WTC11 (cell line): Measurements from ENCODE around the gene RGS21. TPM values are rescaled to one million over a fixed set of nuclear protein-coding genes. Genes with fewer than 3 reads are reported as not detected.

Source experiments
- ATAC-seq: fragments of 200-7000 bp; cut with Tn5 transposase; 2 replicates; pipeline ENCODE4 v1.10.0; 2021; ENCODE audit warnings: mild to moderate bottlenecking, moderate library complexity
- CTCF ChIA-PET: fragments of 300-600 bp; sonication (Branson Sonifier 250); formaldehyde crosslinking; loops from one replicate; lab custom pipeline; 2021; ENCODE audit warnings: antibody characterized with exemption; lab: Charles Lee
- POLR2A ChIA-PET: fragments of 350-600 bp; sonication (Branson Sonifier 250); formaldehyde crosslinking; loops from one replicate; lab custom pipeline; 2021; ENCODE audit warnings: antibody characterized with exemption; lab: Charles Lee
- DNase-seq: peaks from one replicate; pipeline ENCODE4 v3.0.0; 2021; ENCODE audit warnings: low spot score
- H3K27ac Mint-ChIP-seq: 2 replicates; pipeline ENCODE4 v1.8.0; 2021; ENCODE audit warnings: mixed read lengths
- H3K27me3 Mint-ChIP-seq: 2 replicates; pipeline ENCODE4 v1.8.0; 2021; ENCODE audit warnings: low read depth, mild to moderate bottlenecking, moderate library complexity, mixed read lengths
- H3K36me3 Mint-ChIP-seq: 2 replicates; pipeline ENCODE4 v1.8.0; 2021; ENCODE audit warnings: mixed read lengths
- H3K4me1 Mint-ChIP-seq: 2 replicates; pipeline ENCODE4 v1.8.0; 2022; ENCODE audit warnings: mixed read lengths
- H3K4me3 Mint-ChIP-seq: 2 replicates; pipeline ENCODE4 v1.8.0; 2021; ENCODE audit warnings: mild to moderate bottlenecking, moderate library complexity, mixed read lengths
- H3K9me3 Mint-ChIP-seq: 2 replicates; pipeline ENCODE4 v1.8.0; 2021; ENCODE audit warnings: mixed read lengths
- MYBL2 ChIP-seq: sonication (generic); formaldehyde crosslinking; IDR thresholded peaks from 2 replicates; pipeline ENCODE4 v1.8.1; 2023; ENCODE audit warnings: mild to moderate bottlenecking, moderate library complexity, missing genetic modification reagents
- NR1H2 ChIP-seq: sonication (generic); formaldehyde crosslinking; IDR thresholded peaks from 2 replicates; pipeline ENCODE4 v1.9.0; 2021; ENCODE audit warnings: mild to moderate bottlenecking, moderate library complexity, missing genetic modification reagents
- NR2C2 ChIP-seq: sonication (generic); formaldehyde crosslinking; IDR thresholded peaks from 2 replicates; pipeline ENCODE4 v1.8.0; 2022; ENCODE audit warnings: mild to moderate bottlenecking, missing genetic modification reagents
- NR3C1 ChIP-seq: sonication (generic); formaldehyde crosslinking; conservative IDR thresholded peaks from 2 replicates; pipeline ENCODE4 v1.8.1; 2023; ENCODE audit warnings: low read depth, mild to moderate bottlenecking, missing genetic modification reagents
- RELA ChIP-seq: sonication (generic); formaldehyde crosslinking; IDR thresholded peaks from 2 replicates; pipeline ENCODE4 v1.8.1; 2022; ENCODE audit warnings: missing genetic modification reagents, mild to moderate bottlenecking, borderline replicate concordance
- SP1 ChIP-seq: sonication (generic); formaldehyde crosslinking; conservative IDR thresholded peaks from 2 replicates; pipeline ENCODE4 v1.8.1; 2022; ENCODE audit warnings: missing genetic modification reagents
- TEAD1 ChIP-seq: sonication (generic); formaldehyde crosslinking; IDR thresholded peaks from 2 replicates; pipeline ENCODE4 v1.8.0; 2022; ENCODE audit warnings: mild to moderate bottlenecking, missing genetic modification reagents
- ZNF219 ChIP-seq: sonication (generic); formaldehyde crosslinking; IDR thresholded peaks from 2 replicates; pipeline ENCODE4 v1.8.0; 2023; ENCODE audit warnings: missing genetic modification reagents, mild to moderate bottlenecking, borderline replicate concordance
- total RNA-seq: library from RNA; stranded (reverse); gene quantifications from 3 replicates; pipeline ENCODE4 v1.2.3, GENCODE V29; 2021
- TF ChIP-seq, protein P1 (sequence below): sonication (generic); formaldehyde crosslinking; IDR thresholded peaks from 2 replicates; pipeline ENCODE4 v1.8.1; 2023; ENCODE audit warnings: mild to moderate bottlenecking, missing genetic modification reagents, borderline replicate concordance
- TF ChIP-seq, protein P2 (sequence below): sonication (generic); formaldehyde crosslinking; IDR thresholded peaks from 2 replicates; pipeline ENCODE4 v1.8.1; 2023; ENCODE audit warnings: mild to moderate bottlenecking, missing genetic modification reagents
- TF ChIP-seq, protein P3 (sequence below): sonication (generic); formaldehyde crosslinking; IDR thresholded peaks from 2 replicates; pipeline ENCODE4 v1.8.1; 2022; ENCODE audit warnings: low read depth, missing genetic modification reagents, borderline replicate concordance
- TF ChIP-seq, protein P4 (sequence below): fragments of 250-450 bp; sonication (Bioruptor Pico); IDR thresholded peaks from 2 replicates; pipeline ENCODE4 v1.9.0; 2021; ENCODE audit warnings: mild to moderate bottlenecking
- TF ChIP-seq, protein P5 (sequence below): sonication (generic); formaldehyde crosslinking; IDR thresholded peaks from 2 replicates; pipeline ENCODE4 v1.8.1; 2023; ENCODE audit warnings: mild to moderate bottlenecking, missing genetic modification reagents, moderate library complexity
- TF ChIP-seq, protein P6 (sequence below): sonication (generic); formaldehyde crosslinking; IDR thresholded peaks from 2 replicates; pipeline ENCODE4 v1.8.1; 2022; ENCODE audit warnings: low read depth, mild to moderate bottlenecking, moderate library complexity, missing genetic modification reagents, borderline replicate concordance
- TF ChIP-seq, protein P7 (sequence below): fragments of 250-450 bp; sonication (Bioruptor Pico); conservative IDR thresholded peaks from 2 replicates; pipeline ENCODE4 v1.9.0; 2021; ENCODE audit warnings: mild to moderate bottlenecking
- TF ChIP-seq, protein P8 (sequence below): sonication (generic); formaldehyde crosslinking; IDR thresholded peaks from 2 replicates; pipeline ENCODE4 v1.8.1; 2023; ENCODE audit warnings: mild to moderate bottlenecking, moderate library complexity, missing genetic modification reagents

RGS21 gene
- total RNA-seq, 1 experiment from 2014 or later: not detected

DNA sequence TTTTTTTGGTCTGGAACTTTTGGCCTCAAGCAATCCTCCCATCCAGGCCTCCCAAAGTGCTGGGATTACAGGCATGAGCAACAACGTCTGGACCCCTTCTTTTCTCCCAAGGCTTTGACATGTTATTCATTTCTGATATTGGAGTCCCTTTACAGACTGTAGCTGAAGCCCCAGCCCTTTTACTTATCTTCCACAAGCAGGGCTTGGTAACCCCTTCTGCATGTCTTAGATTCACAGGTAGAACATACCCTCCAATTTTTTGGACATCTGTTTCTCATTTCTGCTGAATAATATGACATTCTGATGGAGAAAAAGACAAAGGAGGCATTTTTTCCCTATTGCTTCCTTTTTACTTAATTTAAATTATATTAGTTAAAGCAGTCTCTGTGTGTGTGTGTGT is 39.2 kb upstream of the RGS21 start (continued):
- TF ChIP-seq, protein P1, sequence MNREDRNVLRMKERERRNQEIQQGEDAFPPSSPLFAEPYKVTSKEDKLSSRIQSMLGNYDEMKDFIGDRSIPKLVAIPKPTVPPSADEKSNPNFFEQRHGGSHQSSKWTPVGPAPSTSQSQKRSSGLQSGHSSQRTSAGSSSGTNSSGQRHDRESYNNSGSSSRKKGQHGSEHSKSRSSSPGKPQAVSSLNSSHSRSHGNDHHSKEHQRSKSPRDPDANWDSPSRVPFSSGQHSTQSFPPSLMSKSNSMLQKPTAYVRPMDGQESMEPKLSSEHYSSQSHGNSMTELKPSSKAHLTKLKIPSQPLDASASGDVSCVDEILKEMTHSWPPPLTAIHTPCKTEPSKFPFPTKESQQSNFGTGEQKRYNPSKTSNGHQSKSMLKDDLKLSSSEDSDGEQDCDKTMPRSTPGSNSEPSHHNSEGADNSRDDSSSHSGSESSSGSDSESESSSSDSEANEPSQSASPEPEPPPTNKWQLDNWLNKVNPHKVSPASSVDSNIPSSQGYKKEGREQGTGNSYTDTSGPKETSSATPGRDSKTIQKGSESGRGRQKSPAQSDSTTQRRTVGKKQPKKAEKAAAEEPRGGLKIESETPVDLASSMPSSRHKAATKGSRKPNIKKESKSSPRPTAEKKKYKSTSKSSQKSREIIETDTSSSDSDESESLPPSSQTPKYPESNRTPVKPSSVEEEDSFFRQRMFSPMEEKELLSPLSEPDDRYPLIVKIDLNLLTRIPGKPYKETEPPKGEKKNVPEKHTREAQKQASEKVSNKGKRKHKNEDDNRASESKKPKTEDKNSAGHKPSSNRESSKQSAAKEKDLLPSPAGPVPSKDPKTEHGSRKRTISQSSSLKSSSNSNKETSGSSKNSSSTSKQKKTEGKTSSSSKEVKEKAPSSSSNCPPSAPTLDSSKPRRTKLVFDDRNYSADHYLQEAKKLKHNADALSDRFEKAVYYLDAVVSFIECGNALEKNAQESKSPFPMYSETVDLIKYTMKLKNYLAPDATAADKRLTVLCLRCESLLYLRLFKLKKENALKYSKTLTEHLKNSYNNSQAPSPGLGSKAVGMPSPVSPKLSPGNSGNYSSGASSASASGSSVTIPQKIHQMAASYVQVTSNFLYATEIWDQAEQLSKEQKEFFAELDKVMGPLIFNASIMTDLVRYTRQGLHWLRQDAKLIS (CRISPR knock-in tag): no peak
- TF ChIP-seq, protein P2, sequence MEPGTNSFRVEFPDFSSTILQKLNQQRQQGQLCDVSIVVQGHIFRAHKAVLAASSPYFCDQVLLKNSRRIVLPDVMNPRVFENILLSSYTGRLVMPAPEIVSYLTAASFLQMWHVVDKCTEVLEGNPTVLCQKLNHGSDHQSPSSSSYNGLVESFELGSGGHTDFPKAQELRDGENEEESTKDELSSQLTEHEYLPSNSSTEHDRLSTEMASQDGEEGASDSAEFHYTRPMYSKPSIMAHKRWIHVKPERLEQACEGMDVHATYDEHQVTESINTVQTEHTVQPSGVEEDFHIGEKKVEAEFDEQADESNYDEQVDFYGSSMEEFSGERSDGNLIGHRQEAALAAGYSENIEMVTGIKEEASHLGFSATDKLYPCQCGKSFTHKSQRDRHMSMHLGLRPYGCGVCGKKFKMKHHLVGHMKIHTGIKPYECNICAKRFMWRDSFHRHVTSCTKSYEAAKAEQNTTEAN (CRISPR knock-in tag): no peak
- TF ChIP-seq NR2C2 (CRISPR knock-in tag) (no peak), ZNF219 (CRISPR knock-in tag) (no peak)
- TF ChIP-seq, protein P3, sequence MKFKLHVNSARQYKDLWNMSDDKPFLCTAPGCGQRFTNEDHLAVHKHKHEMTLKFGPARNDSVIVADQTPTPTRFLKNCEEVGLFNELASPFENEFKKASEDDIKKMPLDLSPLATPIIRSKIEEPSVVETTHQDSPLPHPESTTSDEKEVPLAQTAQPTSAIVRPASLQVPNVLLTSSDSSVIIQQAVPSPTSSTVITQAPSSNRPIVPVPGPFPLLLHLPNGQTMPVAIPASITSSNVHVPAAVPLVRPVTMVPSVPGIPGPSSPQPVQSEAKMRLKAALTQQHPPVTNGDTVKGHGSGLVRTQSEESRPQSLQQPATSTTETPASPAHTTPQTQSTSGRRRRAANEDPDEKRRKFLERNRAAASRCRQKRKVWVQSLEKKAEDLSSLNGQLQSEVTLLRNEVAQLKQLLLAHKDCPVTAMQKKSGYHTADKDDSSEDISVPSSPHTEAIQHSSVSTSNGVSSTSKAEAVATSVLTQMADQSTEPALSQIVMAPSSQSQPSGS (CRISPR knock-in tag): no peak

DNA sequence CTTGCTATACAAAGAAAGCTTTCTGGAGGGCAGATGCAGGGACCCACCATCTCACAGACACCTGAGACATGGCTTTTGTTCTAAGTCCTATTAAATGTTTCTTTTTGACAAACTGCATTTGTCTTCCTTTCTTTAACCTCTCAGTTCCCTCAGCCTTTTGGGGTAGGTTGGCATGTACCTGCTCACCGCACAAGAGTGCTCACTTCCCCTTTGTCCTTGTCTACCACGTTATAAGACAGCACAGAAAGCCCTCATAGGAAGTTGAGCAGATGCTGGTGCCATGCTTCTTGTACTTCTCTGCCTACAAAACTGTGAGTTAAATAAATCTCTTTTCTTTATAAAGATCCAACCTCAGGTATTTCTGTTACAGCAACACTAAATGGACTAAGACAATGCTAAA is 31.9 kb upstream of the RGS21 start:
- ChIA-PET CTCF (no interaction called here), POLR2A (no interaction called here)
- ATAC-seq (no peak), DNase-seq (no peak)
- peaks cover 10% of the 10 kb centered on the region for H3K4me1 Mint-ChIP-seq
- peaks cover 69% of the 10 kb centered on the region for H3K9me3 Mint-ChIP-seq
- peaks cover 34% of the 10 kb centered on the region for H3K36me3 Mint-ChIP-seq
- no peak overlapping the region for H3K4me3 Mint-ChIP-seq
- no peaks in the 10 kb centered on the region for H3K27me3 Mint-ChIP-seq
- no peak overlapping the region for H3K27ac Mint-ChIP-seq
- no peak for TF ChIP-seq NR1H2
- TF ChIP-seq RELA (CRISPR knock-in tag): no peak
- no peak for TF ChIP-seq MYBL2 (CRISPR knock-in tag)
- TF ChIP-seq, protein P4, sequence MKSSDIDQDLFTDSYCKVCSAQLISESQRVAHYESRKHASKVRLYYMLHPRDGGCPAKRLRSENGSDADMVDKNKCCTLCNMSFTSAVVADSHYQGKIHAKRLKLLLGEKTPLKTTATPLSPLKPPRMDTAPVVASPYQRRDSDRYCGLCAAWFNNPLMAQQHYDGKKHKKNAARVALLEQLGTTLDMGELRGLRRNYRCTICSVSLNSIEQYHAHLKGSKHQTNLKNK (CRISPR knock-in tag): no peak
- no peak for TF ChIP-seq SP1 (CRISPR knock-in tag)
- TF ChIP-seq, protein P5, sequence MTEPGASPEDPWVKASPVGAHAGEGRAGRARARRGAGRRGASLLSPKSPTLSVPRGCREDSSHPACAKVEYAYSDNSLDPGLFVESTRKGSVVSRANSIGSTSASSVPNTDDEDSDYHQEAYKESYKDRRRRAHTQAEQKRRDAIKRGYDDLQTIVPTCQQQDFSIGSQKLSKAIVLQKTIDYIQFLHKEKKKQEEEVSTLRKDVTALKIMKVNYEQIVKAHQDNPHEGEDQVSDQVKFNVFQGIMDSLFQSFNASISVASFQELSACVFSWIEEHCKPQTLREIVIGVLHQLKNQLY (CRISPR knock-in tag): no peak
- TF ChIP-seq, protein P6, sequence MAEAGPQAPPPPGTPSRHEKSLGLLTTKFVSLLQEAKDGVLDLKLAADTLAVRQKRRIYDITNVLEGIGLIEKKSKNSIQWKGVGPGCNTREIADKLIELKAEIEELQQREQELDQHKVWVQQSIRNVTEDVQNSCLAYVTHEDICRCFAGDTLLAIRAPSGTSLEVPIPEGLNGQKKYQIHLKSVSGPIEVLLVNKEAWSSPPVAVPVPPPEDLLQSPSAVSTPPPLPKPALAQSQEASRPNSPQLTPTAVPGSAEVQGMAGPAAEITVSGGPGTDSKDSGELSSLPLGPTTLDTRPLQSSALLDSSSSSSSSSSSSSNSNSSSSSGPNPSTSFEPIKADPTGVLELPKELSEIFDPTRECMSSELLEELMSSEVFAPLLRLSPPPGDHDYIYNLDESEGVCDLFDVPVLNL (CRISPR knock-in tag): no peak
- no peak for TF ChIP-seq TEAD1 (CRISPR knock-in tag)
- TF ChIP-seq, protein P1 (CRISPR knock-in tag): no peak
- TF ChIP-seq NR3C1 (CRISPR knock-in tag): no peak
- TF ChIP-seq, protein P7, sequence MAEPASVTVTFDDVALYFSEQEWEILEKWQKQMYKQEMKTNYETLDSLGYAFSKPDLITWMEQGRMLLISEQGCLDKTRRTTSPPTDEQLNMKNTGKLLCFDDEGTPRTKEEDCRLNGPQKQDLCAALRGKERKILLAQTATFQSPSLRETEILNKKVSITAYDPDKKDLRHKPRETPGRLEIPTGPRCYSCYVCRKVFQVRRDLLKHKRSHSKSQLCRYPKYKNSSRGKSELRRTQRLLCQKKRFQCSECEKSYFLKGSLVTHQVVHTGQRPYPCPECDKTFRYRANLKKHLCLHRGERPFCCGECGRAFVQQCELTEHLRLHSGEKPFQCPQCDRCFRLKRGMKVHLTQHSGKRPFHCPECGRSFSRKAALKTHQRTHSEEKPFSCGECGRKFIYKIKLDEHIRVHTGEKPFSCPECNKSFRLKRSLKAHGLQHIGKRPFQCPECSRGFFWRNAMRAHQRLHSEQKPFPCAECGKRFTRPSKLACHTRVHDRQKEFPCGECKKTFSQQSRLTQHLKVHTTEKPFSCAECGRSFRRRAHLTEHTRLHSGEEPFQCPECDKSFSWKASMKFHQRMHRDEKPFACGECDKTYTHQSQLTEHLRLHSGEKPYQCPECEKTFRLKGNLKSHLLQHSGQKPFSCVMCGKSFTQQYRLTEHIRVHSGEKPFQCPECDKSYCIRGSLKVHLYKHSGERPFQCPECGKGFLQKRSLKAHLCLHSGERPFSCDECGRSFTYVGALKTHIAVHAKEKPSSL (CRISPR knock-in tag): no peak
- TF ChIP-seq, protein P8, sequence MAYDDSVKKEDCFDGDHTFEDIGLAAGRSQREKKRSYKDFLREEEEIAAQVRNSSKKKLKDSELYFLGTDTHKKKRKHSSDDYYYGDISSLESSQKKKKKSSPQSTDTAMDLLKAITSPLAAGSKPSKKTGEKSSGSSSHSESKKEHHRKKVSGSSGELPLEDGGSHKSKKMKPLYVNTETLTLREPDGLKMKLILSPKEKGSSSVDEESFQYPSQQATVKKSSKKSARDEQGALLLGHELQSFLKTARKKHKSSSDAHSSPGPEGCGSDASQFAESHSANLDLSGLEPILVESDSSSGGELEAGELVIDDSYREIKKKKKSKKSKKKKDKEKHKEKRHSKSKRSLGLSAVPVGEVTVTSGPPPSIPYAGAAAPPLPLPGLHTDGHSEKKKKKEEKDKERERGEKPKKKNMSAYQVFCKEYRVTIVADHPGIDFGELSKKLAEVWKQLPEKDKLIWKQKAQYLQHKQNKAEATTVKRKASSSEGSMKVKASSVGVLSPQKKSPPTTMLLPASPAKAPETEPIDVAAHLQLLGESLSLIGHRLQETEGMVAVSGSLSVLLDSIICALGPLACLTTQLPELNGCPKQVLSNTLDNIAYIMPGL: no peak
- TF ChIP-seq, all 79 proteins: peak for 0
